Esophagus squamous epithelium (tissue), 4 donors: ENCODE results near the gene DHRS3.

Source experiments
- POLR2A ChIP-seq, 4 donors: fragments of 450-650 bp; IDR thresholded peaks; one replicate each; pipeline ENCODE4 v1.6.1; 2017; ENCODE audit warnings: antibody characterized with exemption in 4 of 4, mild to moderate bottlenecking in 4 of 4, moderate library complexity in 3 of 4
- TF ChIP-seq, protein P1 (sequence below), 6 experiments: fragments of 450-650 bp in 4 of 6; fragments of 200-600 bp in 2 of 6; sonication (generic) in 2 of 6; IDR thresholded peaks; one replicate each; pipeline ENCODE4 v1.5.1; 2016 to 2019; ENCODE audit warnings: antibody characterized with exemption in 6 of 6, mild to moderate bottlenecking in 4 of 6, moderate library complexity in 4 of 6

DNA sequence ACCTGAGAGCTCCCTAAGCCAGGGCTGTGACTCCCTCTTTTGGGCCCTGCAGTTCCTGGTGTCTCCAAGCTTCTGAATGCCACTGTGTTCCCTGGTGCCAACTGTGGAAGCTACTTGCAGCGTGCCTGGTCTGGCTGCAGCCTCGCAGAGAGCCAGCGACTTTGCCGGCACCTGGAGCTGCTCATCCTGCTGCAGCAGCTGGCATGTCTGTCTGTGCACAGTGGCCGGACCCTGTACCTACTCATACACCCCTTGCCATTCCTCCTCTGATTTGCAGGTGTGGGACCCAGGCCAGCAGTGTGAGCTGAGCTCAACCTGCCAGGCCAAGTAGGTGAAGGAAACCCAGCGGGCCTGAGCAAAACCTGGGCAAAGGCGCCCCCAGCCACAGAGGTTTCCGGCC, 13.6 kb upstream of the DHRS3 start:
- TF ChIP-seq, protein P1, sequence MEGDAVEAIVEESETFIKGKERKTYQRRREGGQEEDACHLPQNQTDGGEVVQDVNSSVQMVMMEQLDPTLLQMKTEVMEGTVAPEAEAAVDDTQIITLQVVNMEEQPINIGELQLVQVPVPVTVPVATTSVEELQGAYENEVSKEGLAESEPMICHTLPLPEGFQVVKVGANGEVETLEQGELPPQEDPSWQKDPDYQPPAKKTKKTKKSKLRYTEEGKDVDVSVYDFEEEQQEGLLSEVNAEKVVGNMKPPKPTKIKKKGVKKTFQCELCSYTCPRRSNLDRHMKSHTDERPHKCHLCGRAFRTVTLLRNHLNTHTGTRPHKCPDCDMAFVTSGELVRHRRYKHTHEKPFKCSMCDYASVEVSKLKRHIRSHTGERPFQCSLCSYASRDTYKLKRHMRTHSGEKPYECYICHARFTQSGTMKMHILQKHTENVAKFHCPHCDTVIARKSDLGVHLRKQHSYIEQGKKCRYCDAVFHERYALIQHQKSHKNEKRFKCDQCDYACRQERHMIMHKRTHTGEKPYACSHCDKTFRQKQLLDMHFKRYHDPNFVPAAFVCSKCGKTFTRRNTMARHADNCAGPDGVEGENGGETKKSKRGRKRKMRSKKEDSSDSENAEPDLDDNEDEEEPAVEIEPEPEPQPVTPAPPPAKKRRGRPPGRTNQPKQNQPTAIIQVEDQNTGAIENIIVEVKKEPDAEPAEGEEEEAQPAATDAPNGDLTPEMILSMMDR (IDR thresholded peaks at IDR 0.05): no peak
- TF ChIP-seq POLR2A (IDR thresholded peaks at IDR 0.05): no peak
